Kidney epithelial cell (primary cell): ENCODE data around the gene SLC15A5. TPM values are rescaled to one million over a fixed set of nuclear protein-coding genes. Genes with fewer than 3 reads are reported as not detected.

ENCODE experiments used
- DNase-seq: peaks from one replicate; pipeline ENCODE4 v3.0.0-alpha.2; 2010; ENCODE audit warnings: low read depth
- H3K27me3 ChIP-seq: 2 replicates; pipeline ENCODE4 v1.6.0; 2011; ENCODE audit warnings: low read length; ENCODE audit not compliant: control insufficient read depth, insufficient read depth
- H3K36me3 ChIP-seq: 2 replicates; pipeline ENCODE4 v1.5.1; 2011; ENCODE audit warnings: low read length; ENCODE audit not compliant: control insufficient read depth, insufficient read depth
- H3K4me3 ChIP-seq: 2 replicates; pipeline ENCODE4 v1.5.1; 2011; ENCODE audit warnings: low read depth, mild to moderate bottlenecking, control low read depth, low read length
- total RNA-seq: library from RNA; depleted of rRNA; stranded (reverse); fragments of >200 nt; gene quantifications from 2 replicates; pipeline ENCODE4 v1.2.3, GENCODE V29; 2015
- TF ChIP-seq, protein P1 (sequence below): IDR thresholded peaks from 2 replicates; pipeline ENCODE4 v1.5.1; 2011; ENCODE audit warnings: mild to moderate bottlenecking, moderate library complexity, low read length, control low read depth, inconsistent platforms; ENCODE audit not compliant: insufficient read depth, poor library complexity, severe bottlenecking

SLC15A5 gene
- total RNA-seq, 1 donor from 2014 or later: not detected

DNA sequence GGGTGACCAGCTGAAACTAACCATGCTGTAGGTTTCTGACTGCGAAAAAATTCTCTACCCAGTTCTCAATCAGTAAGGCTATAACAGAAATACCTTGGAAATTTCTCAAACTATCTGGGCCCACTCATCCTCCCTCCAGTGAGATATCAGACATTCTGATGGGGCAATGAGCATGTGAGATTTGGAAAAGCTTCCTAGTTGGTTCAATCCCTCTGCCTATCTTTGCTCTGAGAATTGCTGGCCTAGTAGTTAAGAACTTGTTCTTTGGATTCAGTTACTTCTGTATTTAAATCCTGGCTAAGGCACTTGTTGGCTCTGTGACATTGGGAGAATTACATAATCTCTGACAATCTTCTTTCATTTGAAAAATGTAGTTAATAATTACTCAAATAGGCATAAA is 119.4 kb downstream of the SLC15A5 start:
- TF ChIP-seq, protein P1, sequence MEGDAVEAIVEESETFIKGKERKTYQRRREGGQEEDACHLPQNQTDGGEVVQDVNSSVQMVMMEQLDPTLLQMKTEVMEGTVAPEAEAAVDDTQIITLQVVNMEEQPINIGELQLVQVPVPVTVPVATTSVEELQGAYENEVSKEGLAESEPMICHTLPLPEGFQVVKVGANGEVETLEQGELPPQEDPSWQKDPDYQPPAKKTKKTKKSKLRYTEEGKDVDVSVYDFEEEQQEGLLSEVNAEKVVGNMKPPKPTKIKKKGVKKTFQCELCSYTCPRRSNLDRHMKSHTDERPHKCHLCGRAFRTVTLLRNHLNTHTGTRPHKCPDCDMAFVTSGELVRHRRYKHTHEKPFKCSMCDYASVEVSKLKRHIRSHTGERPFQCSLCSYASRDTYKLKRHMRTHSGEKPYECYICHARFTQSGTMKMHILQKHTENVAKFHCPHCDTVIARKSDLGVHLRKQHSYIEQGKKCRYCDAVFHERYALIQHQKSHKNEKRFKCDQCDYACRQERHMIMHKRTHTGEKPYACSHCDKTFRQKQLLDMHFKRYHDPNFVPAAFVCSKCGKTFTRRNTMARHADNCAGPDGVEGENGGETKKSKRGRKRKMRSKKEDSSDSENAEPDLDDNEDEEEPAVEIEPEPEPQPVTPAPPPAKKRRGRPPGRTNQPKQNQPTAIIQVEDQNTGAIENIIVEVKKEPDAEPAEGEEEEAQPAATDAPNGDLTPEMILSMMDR: no peak
- no peak for DNase-seq
- Histone ChIP-seq H3K36me3 (no peaks in the 10 kb centered on the region), H3K4me3 (no peak overlapping the region), H3K27me3 (no peaks in the 10 kb centered on the region)

DNA sequence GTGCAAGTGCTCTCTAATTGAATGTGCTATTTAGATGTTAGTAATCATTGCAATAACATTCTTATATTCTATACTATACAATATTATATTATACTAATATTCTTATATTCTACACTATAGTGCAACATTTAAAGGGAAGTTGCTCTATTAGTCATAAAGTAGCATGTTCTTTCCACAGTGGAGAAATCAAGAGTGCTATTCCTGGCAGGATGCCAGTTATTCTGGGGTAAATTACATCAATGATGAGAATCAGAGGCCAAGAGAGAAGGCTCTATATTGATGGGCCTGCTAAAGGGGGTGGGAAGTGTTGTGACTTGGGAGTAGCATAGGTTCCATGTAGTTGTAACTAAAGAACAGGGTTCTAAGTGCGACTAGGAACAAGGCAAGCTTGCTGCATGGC is 121.5 kb downstream of the SLC15A5 start:
- H3K36me3 ChIP-seq: no peaks in the 10 kb centered on the region
- DNase-seq: no peak

DNA sequence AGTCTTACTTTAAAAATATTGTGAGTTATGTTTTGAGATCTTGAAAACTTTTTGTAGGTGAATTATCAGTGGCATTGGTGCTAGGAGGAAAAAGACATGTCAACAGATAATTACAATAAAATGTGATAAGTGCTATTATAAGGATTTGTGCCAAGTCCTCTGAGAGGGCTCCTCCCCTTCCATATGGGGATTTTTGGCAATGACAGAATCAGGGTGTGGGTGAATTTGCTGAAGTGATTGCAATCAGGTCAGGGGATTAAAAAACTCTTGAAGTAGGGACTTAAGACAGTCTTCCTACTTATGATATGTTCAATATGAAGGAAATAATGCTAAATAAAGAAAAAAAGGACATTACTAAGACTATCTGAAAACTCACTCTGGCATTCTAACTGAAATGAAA is 122.5 kb downstream of the SLC15A5 start:
- no peak for DNase-seq
- Histone ChIP-seq H3K4me3 (no peak overlapping the region), H3K27me3 (no peaks in the 10 kb centered on the region), H3K36me3 (no peaks in the 10 kb centered on the region)
- TF ChIP-seq, protein P1: no peak

More for the DNA sequence above, 121.5 kb downstream of the SLC15A5 start:
- Histone ChIP-seq H3K27me3 (no peaks in the 10 kb centered on the region), H3K4me3 (no peak overlapping the region)
- TF ChIP-seq, protein P1: no peak

DNA sequence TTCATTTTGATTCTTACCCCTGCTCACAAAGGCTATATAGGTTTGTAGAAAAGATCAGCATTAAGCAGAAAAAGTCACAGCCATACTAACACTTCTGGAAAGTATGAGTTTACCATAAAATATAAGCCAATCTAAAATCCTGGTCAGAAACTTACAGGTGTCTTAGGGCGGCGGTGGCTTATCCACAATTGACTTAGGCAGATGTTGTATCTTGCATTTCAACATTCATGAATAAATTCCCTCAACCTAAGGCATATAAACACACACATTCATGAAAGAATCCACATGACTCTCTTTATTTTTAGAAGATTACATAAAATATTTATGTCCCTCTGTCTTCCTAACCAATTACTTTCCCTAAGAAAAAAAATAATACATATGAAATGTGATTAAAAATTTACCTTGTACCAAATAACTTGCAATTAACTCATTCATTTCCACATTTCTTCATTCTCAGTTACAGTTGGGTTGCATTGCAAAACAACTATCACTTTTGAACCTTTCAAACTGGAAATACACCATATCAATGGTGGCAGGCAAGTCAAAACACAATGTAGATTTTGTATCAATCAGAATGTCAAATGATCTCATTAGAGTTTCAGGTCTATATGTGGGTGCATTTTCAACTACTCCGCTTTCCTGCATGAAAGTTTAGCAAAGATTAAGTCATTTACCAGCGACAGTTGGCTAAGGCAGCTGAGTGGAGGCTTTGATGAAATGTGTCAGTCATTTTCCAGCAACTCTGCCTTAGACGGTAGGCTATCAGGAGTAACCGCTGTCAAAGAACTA is 124.4 kb downstream of the SLC15A5 start:
- DNase-seq: no peak
- Histone ChIP-seq H3K36me3 (no peaks in the 10 kb centered on the region), H3K27me3 (no peaks in the 10 kb centered on the region), H3K4me3 (no peak overlapping the region)
- TF ChIP-seq, protein P1: no peak

DNA sequence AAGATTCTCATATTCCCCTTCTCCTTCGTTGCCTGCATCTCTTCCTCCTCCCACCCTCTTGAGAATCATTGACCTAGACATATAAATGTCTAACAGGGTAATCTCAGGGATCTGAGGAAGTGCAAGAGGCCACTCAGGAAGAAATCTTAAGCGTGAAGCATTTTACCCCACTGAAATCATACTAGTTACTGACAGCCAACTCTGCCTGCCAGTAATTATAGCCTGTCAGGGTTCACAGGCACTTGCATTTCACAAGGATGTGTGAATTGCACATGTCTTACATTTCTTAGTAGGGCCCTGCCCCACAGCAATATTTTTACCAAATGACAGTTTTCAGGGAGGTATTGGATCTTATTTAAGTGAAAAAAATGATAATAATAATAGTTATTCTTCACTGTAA is 127.2 kb downstream of the SLC15A5 start:
- no peak overlapping the region for H3K4me3 ChIP-seq
- H3K27me3 ChIP-seq: no peaks in the 10 kb centered on the region
- no peaks in the 10 kb centered on the region for H3K36me3 ChIP-seq
- DNase-seq: no peak
- TF ChIP-seq, protein P1: no peak

DNA sequence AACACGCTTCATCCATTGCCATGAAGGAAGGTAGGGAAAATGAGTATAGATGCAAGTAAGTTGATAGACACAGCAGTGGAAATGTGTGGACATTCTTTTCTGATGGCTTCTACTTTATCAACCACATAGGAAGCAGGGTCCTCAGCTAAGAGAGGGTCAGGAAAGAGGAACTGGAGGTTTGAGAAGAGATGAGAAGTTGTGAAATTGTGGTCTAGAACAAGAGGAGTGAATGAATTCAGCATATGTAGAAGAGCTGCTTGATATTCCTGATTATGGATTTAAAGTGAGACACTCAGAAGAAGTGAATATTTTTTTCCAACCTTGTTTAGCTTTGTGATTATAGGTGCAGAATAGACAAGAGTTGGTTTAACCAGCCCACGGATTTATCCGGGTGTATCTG is 128.5 kb downstream of the SLC15A5 start:
- TF ChIP-seq, protein P1: no peak
- no peak overlapping the region for H3K4me3 ChIP-seq

More for the DNA sequence above, 128.5 kb downstream of the SLC15A5 start:
- H3K27me3 ChIP-seq: no peaks in the 10 kb centered on the region
- no peaks in the 10 kb centered on the region for H3K36me3 ChIP-seq
- DNase-seq: no peak
